Gastroesophageal sphincter (tissue), 4 donors: Measurements from ENCODE around the gene DLX6. TPM values are rescaled to one million over a fixed set of nuclear protein-coding genes. Genes with fewer than 3 reads are reported as not detected.

Experiments
- ATAC-seq: fragments of 150-250 bp; one replicate; pipeline ENCODE4 v1.9.1; 2016; ENCODE audit warnings: mild to moderate bottlenecking, moderate library complexity
- H3K27ac ChIP-seq, 4 donors: fragments of 200-600 bp; sonication (generic) in 3 of 4; 1 replicate in 3 of 4; 2 replicates in 1 of 4; pipeline ENCODE4 v1.5.1; 2016 to 2019
- H3K27me3 ChIP-seq: fragments of 200-600 bp; sonication (generic); one replicate; pipeline ENCODE4 v1.5.1; 2019
- H3K36me3 ChIP-seq, 2 donors: fragments of 200-600 bp; sonication (generic); one replicate each; pipeline ENCODE4 v1.5.1; 2019; ENCODE audit warnings: control low read depth in 1 of 2
- H3K4me1 ChIP-seq, 3 donors: fragments of 200-600 bp; sonication (generic); 1 replicate in 2 of 3; 2 replicates in 1 of 3; pipeline ENCODE4 v1.5.1; 2016 to 2019; ENCODE audit warnings: control low read depth in 2 of 3
- H3K4me3 ChIP-seq, 2 donors: fragments of 200-600 bp; sonication (generic); one replicate each; pipeline ENCODE4 v1.5.1; 2019; ENCODE audit warnings: mild to moderate bottlenecking in 1 of 2, moderate library complexity in 1 of 2
- H3K9me3 ChIP-seq, 3 donors: fragments of 200-600 bp; sonication (generic); one replicate each; pipeline ENCODE4 v1.5.1; 2017 to 2019; ENCODE audit warnings: control low read depth in 2 of 3
- CTCF ChIP-seq, 4 experiments: fragments of 200-600 bp in 2 of 4; fragments of 450-650 bp in 2 of 4; sonication (generic) in 1 of 4; IDR thresholded peaks; one replicate each; pipeline ENCODE4 v1.5.1; 2017 to 2019; ENCODE audit warnings: antibody characterized with exemption in 4 of 4, mild to moderate bottlenecking in 2 of 4, moderate library complexity in 2 of 4
- EP300 ChIP-seq: sonication (generic); formaldehyde crosslinking; IDR thresholded peaks from one replicate; pipeline ENCODE4 v1.6.1; 2017; ENCODE audit warnings: antibody characterized with exemption, mild to moderate bottlenecking
- POLR2A ChIP-seq, 2 donors: fragments of 450-650 bp; IDR thresholded peaks; one replicate each; pipeline ENCODE4 v1.6.1; 2017; ENCODE audit warnings: antibody characterized with exemption in 2 of 2, mild to moderate bottlenecking in 2 of 2, moderate library complexity in 1 of 2
- POLR2AphosphoS5 ChIP-seq: sonication (generic); formaldehyde crosslinking; IDR thresholded peaks from one replicate; pipeline ENCODE4 v1.6.1; 2017; ENCODE audit warnings: antibody characterized with exemption
- WGBS, 2 donors: methylation state at CpG; one replicate each; pipeline ENCODE4 v1.1.5; 2018; ENCODE audit warnings: low coverage in 1 of 2; 5-methylcytosine and 5-hydroxymethylcytosine counted together
- total RNA-seq, 4 donors: library from RNA; depleted of rRNA; stranded (reverse); fragments of >200 nt; gene quantifications; one replicate each; pipeline ENCODE4 v1.1.0, GENCODE V29; 2016

The DLX6 gene
- total RNA-seq, 4 donors from 2014 or later: 0.12 to 0.13 TPM; not detected in 2

GRCh38 chr7:96998333-96998732 is 7.0 kb upstream of the DLX6 start:
- TF ChIP-seq EP300 (no peak), CTCF (IDR thresholded peaks at IDR 0.05) (no peak), POLR2AphosphoS5 (no peak)
- no peak overlapping the region for H3K27ac ChIP-seq
- no peaks in the 10 kb centered on the region for H3K9me3 ChIP-seq
- H3K4me3 ChIP-seq: no peak overlapping the region
- WGBS, 2 donors: 0% methylated on average over 3 to 8 of the region's 11 CpGs
- H3K4me1 ChIP-seq: peaks cover 0 to 27% (median 0%) of the 10 kb centered on the region in 3 donors
- no peaks in the 10 kb centered on the region for H3K36me3 ChIP-seq
- ATAC-seq: no peak
- H3K27me3 ChIP-seq: peaks cover 100% of the 10 kb centered on the region

GRCh38 chr7:96998744-96999143 is 6.6 kb upstream of the DLX6 start:
- Histone ChIP-seq H3K4me3 (no peak overlapping the region), H3K36me3 (no peaks in the 10 kb centered on the region), H3K4me1 (peaks cover 0 to 31% (median 0%) of the 10 kb centered on the region in 3 donors), H3K9me3 (no peaks in the 10 kb centered on the region), H3K27ac (no peak overlapping the region), H3K27me3 (peaks cover 100% of the 10 kb centered on the region)
- TF ChIP-seq POLR2AphosphoS5 (no peak), EP300 (no peak), POLR2A (IDR thresholded peaks at IDR 0.05) (no peak), CTCF (IDR thresholded peaks at IDR 0.05) (no peak)
- no peak for ATAC-seq
- 3 to 15% methylated on average over 7 to 12 of the region's 14 CpGs for WGBS, 2 donors

- 0 to 6% methylated on average over 2 to 3 of the region's 3 CpGs for WGBS, 2 donors
- TF ChIP-seq POLR2AphosphoS5 (no peak), POLR2A (IDR thresholded peaks at IDR 0.05) (no peak), EP300 (no peak), CTCF (IDR thresholded peaks at IDR 0.05) (no peak)
- Histone ChIP-seq H3K36me3 (no peaks in the 10 kb centered on the region), H3K27ac (no peak overlapping the region), H3K4me1 (peaks cover 0 to 56% (median 9%) of the 10 kb centered on the region in 3 donors), H3K27me3 (peaks cover 100% of the 10 kb centered on the region), H3K9me3 (no peaks in the 10 kb centered on the region), H3K4me3 (no peak overlapping the region)
- no peak for ATAC-seq
These were observed 4.1 kb upstream of the DLX6 start for GRCh38 chr7:97001221-97001620.

GRCh38 chr7:97001656-97002554 is 3.4 kb upstream of the DLX6 start:
- Histone ChIP-seq H3K4me1 (peaks cover 0 to 58% (median 14%) of the 10 kb centered on the region in 3 donors), H3K27me3 (peaks cover 100% of the 10 kb centered on the region)
- ATAC-seq: no peak

More at GRCh38 chr7:97001656-97002554, 3.4 kb upstream of the DLX6 start:
- H3K4me3 ChIP-seq: no peak overlapping the region
- no peaks in the 10 kb centered on the region for H3K36me3 ChIP-seq
- 22 to 55% methylated on average over 8 to 19 of the region's 39 CpGs for WGBS, 2 donors
- no peaks in the 10 kb centered on the region for H3K9me3 ChIP-seq
- no peak overlapping the region for H3K27ac ChIP-seq
- TF ChIP-seq CTCF (IDR thresholded peaks at IDR 0.05): no peak
